Measurements from ENCODE around the gene FLG. TPM values are rescaled to one million over a fixed set of nuclear protein-coding genes. Genes with fewer than 3 reads are reported as not detected.
"Not testable (repeated sequence)": the region's sequence is repeated elsewhere in the genome, so short reads cannot be mapped to it uniquely, and the experiment has no call there.

Gene FLG
- total RNA-seq: 1.7 and 10.9 TPM in 2 replicates

- DNase-seq (ENCODE audit: low read depth): peak; percentile 6
Observed at GRCh38 chr1:152325111-152325510, at the start of gene FLG. Gene FLG (minus strand): TSS chr1:152325239. CDS start chr1:152315456, 9,783 bp downstream.

GRCh38 chr1:152374451-152374850, 49.4 kb upstream of the FLG start:
- DNase-seq (ENCODE audit: low read depth): no peak

GRCh38 chr1:152372672-152373071, 47.6 kb upstream of the FLG start:
- no peak for DNase-seq (ENCODE audit: low read depth)

- DNase-seq (ENCODE audit: low read depth): no peak
Observed at GRCh38 chr1:152367436-152367835, 42.4 kb upstream of the FLG start.

- DNase-seq (ENCODE audit: low read depth): no peak
Observed at GRCh38 chr1:152359906-152360305, 34.9 kb upstream of the FLG start, which contains the start of gene FLG2. Gene FLG2 (minus strand): TSS chr1:152360006. CDS start chr1:152358884, 1,122 bp downstream.

- peak; percentile 16 for DNase-seq (ENCODE audit: low read depth)
Observed at GRCh38 chr1:152356736-152357135, 31.7 kb upstream of the FLG start.

- DNase-seq (ENCODE audit: low read depth): no peak
Observed at GRCh38 chr1:152349611-152350010, 24.6 kb upstream of the FLG start.

GRCh38 chr1:152348447-152348846, 23.4 kb upstream of the FLG start:
- peak; percentile 3 for DNase-seq (ENCODE audit: low read depth)

GRCh38 chr1:152347116-152347728, 22.2 kb upstream of the FLG start:
- peak; percentile 63 for DNase-seq (ENCODE audit: low read depth)

GRCh38 chr1:152344438-152344837, 19.4 kb upstream of the FLG start:
- DNase-seq (ENCODE audit: low read depth): no peak

GRCh38 chr1:152343006-152343405, 18.0 kb upstream of the FLG start:
- DNase-seq (ENCODE audit: low read depth): no peak

- DNase-seq (ENCODE audit: low read depth): no peak
Observed at GRCh38 chr1:152335399-152335798, 10.4 kb upstream of the FLG start.

GRCh38 chr1:152328801-152329391, 3.9 kb upstream of the FLG start:
- DNase-seq (ENCODE audit: low read depth): peak; percentile 73

GRCh38 chr1:152313970-152314369, 11.1 kb downstream of the FLG start:
- no peak for DNase-seq (ENCODE audit: low read depth)

GRCh38 chr1:152313319-152313801, 11.7 kb downstream of the FLG start:
- DNase-seq (ENCODE audit: low read depth): no peak

- DNase-seq (ENCODE audit: low read depth): not testable (repeated sequence)
Observed at GRCh38 chr1:152312169-152312568, 12.9 kb downstream of the FLG start.

- no peak for DNase-seq (ENCODE audit: low read depth)
Observed at GRCh38 chr1:152309955-152310354, 15.1 kb downstream of the FLG start.

- DNase-seq (ENCODE audit: low read depth): not testable (repeated sequence)
Observed at GRCh38 chr1:152309320-152309901, 15.6 kb downstream of the FLG start.

GRCh38 chr1:152308758-152309157, 16.3 kb downstream of the FLG start:
- DNase-seq (ENCODE audit: low read depth): not testable (repeated sequence)

- DNase-seq (ENCODE audit: low read depth): not testable (repeated sequence)
Observed at GRCh38 chr1:152307970-152308369, 17.1 kb downstream of the FLG start.

GRCh38 chr1:152306123-152306522, 18.9 kb downstream of the FLG start:
- not testable (repeated sequence) for DNase-seq (ENCODE audit: low read depth)

- DNase-seq (ENCODE audit: low read depth): not testable (repeated sequence)
Observed at GRCh38 chr1:152304773-152305172, 20.3 kb downstream of the FLG start.
